Ishikawa (cell line): Measurements from ENCODE around the gene STK25.

Experiments used
- CEBPB ChIP-seq: IDR thresholded peaks from 2 replicates; pipeline ENCODE4 v1.6.1; 2012
- CREB1 ChIP-seq: IDR thresholded peaks from 2 replicates; pipeline ENCODE4 v1.6.1; 2012; ENCODE audit warnings: low read depth
- EGR1 ChIP-seq: IDR thresholded peaks from 2 replicates; pipeline ENCODE4 v1.6.1; 2012
- EP300 ChIP-seq: IDR thresholded peaks from 2 replicates; pipeline ENCODE4 v1.6.1; 2012; ENCODE audit warnings: borderline replicate concordance
- FOXM1 ChIP-seq: IDR thresholded peaks from 2 replicates; pipeline ENCODE4 v1.6.1; 2012; ENCODE audit warnings: low read depth, borderline replicate concordance
- NFIC ChIP-seq: IDR thresholded peaks from 2 replicates; pipeline ENCODE4 v1.6.1; 2012
- RAD21 ChIP-seq: IDR thresholded peaks from 2 replicates; pipeline ENCODE4 v1.6.1; 2012; ENCODE audit warnings: low read depth
- REST ChIP-seq: IDR thresholded peaks from 2 replicates; pipeline ENCODE4 v1.6.1; 2012; ENCODE audit warnings: low read depth, mild to moderate bottlenecking
- TAF1 ChIP-seq: IDR thresholded peaks from 2 replicates; pipeline ENCODE4 v1.6.1; 2012; ENCODE audit warnings: low read depth, mild to moderate bottlenecking
- TCF12 ChIP-seq: IDR thresholded peaks from 2 replicates; pipeline ENCODE4 v1.6.1; 2012; ENCODE audit warnings: low read depth
- TEAD4 ChIP-seq: IDR thresholded peaks from 2 replicates; pipeline ENCODE4 v1.6.1; 2012
- YY1 ChIP-seq: IDR thresholded peaks from 2 replicates; pipeline ENCODE4 v1.6.1; 2012; ENCODE audit warnings: low read depth
- ZBTB7A ChIP-seq: IDR thresholded peaks from 2 replicates; pipeline ENCODE4 v1.6.1; 2012; ENCODE audit warnings: low read depth
- TF ChIP-seq, protein P1 (sequence below): IDR thresholded peaks from 2 replicates; pipeline ENCODE4 v1.6.1; 2012
- TF ChIP-seq, protein P2 (sequence below): IDR thresholded peaks from 2 replicates; pipeline ENCODE4 v1.6.1; 2012

STK25 gene

GRCh38 chr2:241535871-241536655, 27.7 kb upstream of the STK25 start:
- TF ChIP-seq YY1, result no peak
- TF ChIP-seq CEBPB, result no peak
- no peak for TF ChIP-seq EP300
- no peak for TF ChIP-seq TEAD4
- no peak for TF ChIP-seq NFIC
- no peak for TF ChIP-seq CREB1

GRCh38 chr2:241534701-241535375, 26.5 kb upstream of the STK25 start:
- TF ChIP-seq YY1 (no peak), TAF1 (no peak), TEAD4 (no peak), ZBTB7A (no peak), CEBPB (no peak), CREB1 (no peak)

DNA sequence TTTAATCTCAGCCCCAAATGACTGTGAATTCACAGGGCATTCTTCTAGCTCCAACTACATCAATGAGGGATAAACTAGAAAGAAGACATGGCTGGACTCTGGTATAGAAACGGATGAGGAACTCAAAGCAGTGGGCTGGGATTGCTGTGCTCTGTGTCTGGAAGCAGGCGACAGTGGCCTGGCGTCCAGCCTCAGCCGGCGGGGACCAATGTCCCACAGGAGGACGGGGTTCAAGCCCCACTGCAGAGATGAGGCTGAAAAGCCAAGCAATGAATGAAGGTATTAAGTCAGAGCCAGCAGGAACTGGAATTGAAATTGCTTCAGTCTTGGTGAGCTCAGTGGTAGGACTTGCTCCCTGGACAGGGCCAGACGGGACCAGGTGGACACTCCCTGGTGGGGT, 25.9 kb upstream of the STK25 start:
- no peak for TF ChIP-seq NFIC
- TF ChIP-seq RAD21, result no peak
- TF ChIP-seq, protein P1, sequence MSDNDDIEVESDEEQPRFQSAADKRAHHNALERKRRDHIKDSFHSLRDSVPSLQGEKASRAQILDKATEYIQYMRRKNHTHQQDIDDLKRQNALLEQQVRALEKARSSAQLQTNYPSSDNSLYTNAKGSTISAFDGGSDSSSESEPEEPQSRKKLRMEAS, result no peak
- TF ChIP-seq TEAD4, result no peak
- TF ChIP-seq, protein P2, sequence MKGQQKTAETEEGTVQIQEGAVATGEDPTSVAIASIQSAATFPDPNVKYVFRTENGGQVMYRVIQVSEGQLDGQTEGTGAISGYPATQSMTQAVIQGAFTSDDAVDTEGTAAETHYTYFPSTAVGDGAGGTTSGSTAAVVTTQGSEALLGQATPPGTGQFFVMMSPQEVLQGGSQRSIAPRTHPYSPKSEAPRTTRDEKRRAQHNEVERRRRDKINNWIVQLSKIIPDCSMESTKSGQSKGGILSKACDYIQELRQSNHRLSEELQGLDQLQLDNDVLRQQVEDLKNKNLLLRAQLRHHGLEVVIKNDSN, result no peak
- TF ChIP-seq TCF12, result no peak
- no peak for TF ChIP-seq YY1
- no peak for TF ChIP-seq TAF1
- no peak for TF ChIP-seq REST
- TF ChIP-seq EP300, result no peak
- no peak for TF ChIP-seq CREB1

GRCh38 chr2:241532733-241533601, 24.6 kb upstream of the STK25 start:
- TF ChIP-seq ZBTB7A (no peak), EGR1 (no peak), YY1 (no peak), NFIC (no peak), RAD21 (no peak), FOXM1 (no peak), CREB1 (no peak), TCF12 (no peak), TAF1 (no peak), EP300 (no peak), CEBPB (no peak), TEAD4 (no peak), REST (no peak)
- TF ChIP-seq, protein P1, result no peak
- TF ChIP-seq, protein P2, result no peak

GRCh38 chr2:241532168-241532567, 23.8 kb upstream of the STK25 start:
- TF ChIP-seq RAD21 (no peak), TAF1 (no peak), NFIC (no peak), CEBPB (no peak), REST (no peak), EGR1 (no peak), TEAD4 (no peak), TCF12 (no peak), YY1 (no peak), CREB1 (no peak), ZBTB7A (no peak), EP300 (no peak), FOXM1 (no peak)
- TF ChIP-seq, protein P2, result no peak
- TF ChIP-seq, protein P1, result no peak
